Measurements from ENCODE around the gene SLC25A21. TPM values are rescaled to one million over a fixed set of nuclear protein-coding genes. Genes with fewer than 3 reads are reported as not detected.

The SLC25A21 gene
- total RNA-seq, 4 donors from 2014 or later = 0.67 to 2.1 (median 0.91) TPM

DNA sequence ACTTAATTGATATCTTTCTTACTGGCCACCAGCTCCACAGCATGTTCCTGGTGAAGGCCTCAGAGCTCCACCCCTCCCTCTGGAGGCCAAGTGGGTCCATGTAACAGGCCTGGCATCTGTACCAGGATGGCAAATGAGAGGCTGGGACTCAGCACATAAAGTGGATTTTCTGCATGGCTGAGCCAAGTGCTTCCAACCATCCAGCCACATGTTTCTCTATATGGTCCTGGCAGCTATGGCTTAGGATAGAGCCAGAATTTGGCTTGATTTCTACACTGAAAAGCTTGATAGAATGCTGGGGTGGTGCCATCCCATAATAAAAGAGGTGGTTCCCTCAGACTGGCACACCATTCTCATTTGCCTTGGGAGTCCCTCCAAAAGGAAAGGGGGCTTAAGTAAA lies 416.6 kb downstream of the SLC25A21 start:
- Histone ChIP-seq H3K36me3 (no peaks in the 10 kb centered on the region), H3K4me3 (no peak overlapping the region), H3K4me1 (peaks cover 0 to 78% (median 10%) of the 10 kb centered on the region in 3 donors), H3K9me3 (no peaks in the 10 kb centered on the region), H3K27ac (peak overlapping the region in 2 of 4 donors; percentile 77 to 84), H3K27me3 (no peaks in the 10 kb centered on the region)
- intact Hi-C loops (cut with DNase I) = no loop called here
- TF ChIP-seq, protein P1, sequence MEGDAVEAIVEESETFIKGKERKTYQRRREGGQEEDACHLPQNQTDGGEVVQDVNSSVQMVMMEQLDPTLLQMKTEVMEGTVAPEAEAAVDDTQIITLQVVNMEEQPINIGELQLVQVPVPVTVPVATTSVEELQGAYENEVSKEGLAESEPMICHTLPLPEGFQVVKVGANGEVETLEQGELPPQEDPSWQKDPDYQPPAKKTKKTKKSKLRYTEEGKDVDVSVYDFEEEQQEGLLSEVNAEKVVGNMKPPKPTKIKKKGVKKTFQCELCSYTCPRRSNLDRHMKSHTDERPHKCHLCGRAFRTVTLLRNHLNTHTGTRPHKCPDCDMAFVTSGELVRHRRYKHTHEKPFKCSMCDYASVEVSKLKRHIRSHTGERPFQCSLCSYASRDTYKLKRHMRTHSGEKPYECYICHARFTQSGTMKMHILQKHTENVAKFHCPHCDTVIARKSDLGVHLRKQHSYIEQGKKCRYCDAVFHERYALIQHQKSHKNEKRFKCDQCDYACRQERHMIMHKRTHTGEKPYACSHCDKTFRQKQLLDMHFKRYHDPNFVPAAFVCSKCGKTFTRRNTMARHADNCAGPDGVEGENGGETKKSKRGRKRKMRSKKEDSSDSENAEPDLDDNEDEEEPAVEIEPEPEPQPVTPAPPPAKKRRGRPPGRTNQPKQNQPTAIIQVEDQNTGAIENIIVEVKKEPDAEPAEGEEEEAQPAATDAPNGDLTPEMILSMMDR (IDR thresholded peaks at IDR 0.05) = no peak
- no peak for DNase-seq

GRCh38 chr14:36751920-36752319 lies 420.5 kb downstream of the SLC25A21 start:
- H3K4me1 ChIP-seq = peaks cover 5 to 78% (median 8%) of the 10 kb centered on the region in 3 donors
- WGBS, 2 donors = 52 to 73% methylated on average over 3 of the region's 3 CpGs
- H3K27me3 ChIP-seq = no peaks in the 10 kb centered on the region
- H3K36me3 ChIP-seq = no peaks in the 10 kb centered on the region
- H3K9me3 ChIP-seq = no peaks in the 10 kb centered on the region
- no peak overlapping the region for H3K4me3 ChIP-seq
- intact Hi-C loops (cut with DNase I) = no loop called here
- H3K27ac ChIP-seq = peak overlapping the region; percentile 64 to 89 (median 82)
- TF ChIP-seq, protein P1 (IDR thresholded peaks at IDR 0.05) = peak in 1 of 6 experiments; percentile 28
- no peak for TF ChIP-seq POLR2A (IDR thresholded peaks at IDR 0.05)
- no peak for DNase-seq

- TF ChIP-seq POLR2A (IDR thresholded peaks at IDR 0.05) = no peak
- TF ChIP-seq, protein P1 (IDR thresholded peaks at IDR 0.05) = no peak
- intact Hi-C loops (cut with DNase I) = no loop called here
- Histone ChIP-seq H3K9me3 (no peaks in the 10 kb centered on the region), H3K27ac (peak overlapping the region; percentile 64 to 89 (median 82)), H3K4me3 (no peak overlapping the region), H3K4me1 (peaks cover 5 to 71% (median 8%) of the 10 kb centered on the region in 3 donors), H3K27me3 (no peaks in the 10 kb centered on the region), H3K36me3 (no peaks in the 10 kb centered on the region)
- DNase-seq = no peak
Observed at GRCh38 chr14:36751106-36751505, 421.3 kb downstream of the SLC25A21 start.

- no peak for TF ChIP-seq POLR2A (IDR thresholded peaks at IDR 0.05)
- TF ChIP-seq, protein P1 (IDR thresholded peaks at IDR 0.05) = no peak
- intact Hi-C loops (cut with DNase I) = no loop called here
- Histone ChIP-seq H3K4me1 (peaks cover 5 to 62% (median 8%) of the 10 kb centered on the region in 3 donors), H3K27ac (peak overlapping the region in 3 of 4 donors; percentile 78 to 89 (median 86)), H3K27me3 (no peaks in the 10 kb centered on the region), H3K9me3 (no peaks in the 10 kb centered on the region), H3K36me3 (no peaks in the 10 kb centered on the region), H3K4me3 (no peak overlapping the region)
- DNase-seq = no peak
- 59 to 65% methylated on average over 1 of the region's 1 CpG for whole genome bisulfite sequencing, 2 donors
Observed at GRCh38 chr14:36750244-36750643, 422.2 kb downstream of the SLC25A21 start.

- intact Hi-C loops (cut with DNase I) = no loop called here
- WGBS, 2 donors = 54 to 69% methylated on average over 3 of the region's 3 CpGs
- no peaks in the 10 kb centered on the region for H3K36me3 ChIP-seq
- peaks cover 5 to 60% (median 8%) of the 10 kb centered on the region in 3 donors for H3K4me1 ChIP-seq
- H3K9me3 ChIP-seq = no peaks in the 10 kb centered on the region
- no peak for TF ChIP-seq POLR2A (IDR thresholded peaks at IDR 0.05)
- TF ChIP-seq, protein P1 (IDR thresholded peaks at IDR 0.05) = no peak
- no peaks in the 10 kb centered on the region for H3K27me3 ChIP-seq
- no peak for DNase-seq
- no peak overlapping the region for H3K4me3 ChIP-seq
- H3K27ac ChIP-seq = peak overlapping the region in 2 of 4 donors; percentile 57 to 89
Observed at GRCh38 chr14:36748610-36749213, 423.7 kb downstream of the SLC25A21 start.

All from esophagus squamous epithelium (tissue), 5 donors.